SK-N-SH treated with all-trans-retinoic acid at 6 μM for 48 hours (cell line): ENCODE measurements around the gene ST6GALNAC4.

Experiments used
- ATAC-seq: fragments of 200-7000 bp; cut with Tn5 transposase; 3 replicates; pipeline ENCODE4 v1.9.1; 2020; ENCODE audit warnings: mild to moderate bottlenecking, moderate library complexity
- ARNTL ChIP-seq: fragments of 450-650 bp; formaldehyde crosslinking; IDR thresholded peaks from 2 replicates; pipeline ENCODE4 v1.5.0; 2020; ENCODE audit warnings: low read depth, mild to moderate bottlenecking, moderate library complexity, borderline replicate concordance
- BACH2 ChIP-seq: fragments of 250-450 bp; sonication (Bioruptor Pico); IDR thresholded peaks from 2 replicates; pipeline ENCODE4 v1.9.0; 2021; ENCODE audit warnings: mild to moderate bottlenecking, borderline replicate concordance
- CSRNP3 ChIP-seq: fragments of 250-450 bp; sonication (Bioruptor Pico); IDR thresholded peaks from 2 replicates; pipeline ENCODE4 v1.5.1; 2021; ENCODE audit warnings: mild to moderate bottlenecking, moderate library complexity
- ESRRG ChIP-seq: fragments of 250-450 bp; sonication (Bioruptor Pico); IDR thresholded peaks from 2 replicates; pipeline ENCODE4 v1.6.1; 2021; ENCODE audit warnings: mild to moderate bottlenecking
- ISL1 ChIP-seq: fragments of 250-450 bp; sonication (Bioruptor Pico); IDR thresholded peaks from 2 replicates; pipeline ENCODE4 v2.1.2; 2022; ENCODE audit warnings: mild to moderate bottlenecking, moderate library complexity
- OSR1 ChIP-seq: fragments of 250-450 bp; sonication (Bioruptor Pico); IDR thresholded peaks from 2 replicates; pipeline ENCODE4 v1.8.0; 2022; ENCODE audit warnings: moderate library complexity, mild to moderate bottlenecking, inconsistent platforms
- PPARA ChIP-seq: fragments of 250-450 bp; sonication (Bioruptor Pico); IDR thresholded peaks from 2 replicates; pipeline ENCODE4 v1.5.0; 2020; ENCODE audit warnings: mild to moderate bottlenecking, borderline replicate concordance
- RARB ChIP-seq: fragments of 250-450 bp; sonication (Bioruptor Pico); IDR thresholded peaks from 2 replicates; pipeline ENCODE4 v1.8.0; 2021; ENCODE audit warnings: mild to moderate bottlenecking, moderate library complexity
- SNAI2 ChIP-seq: fragments of 250-450 bp; sonication (Bioruptor Pico); IDR thresholded peaks from 2 replicates; pipeline ENCODE4 v1.5.0; 2020; ENCODE audit warnings: mild to moderate bottlenecking, moderate library complexity
- TCF4 ChIP-seq: fragments of 250-450 bp; sonication (Bioruptor Pico); IDR thresholded peaks from 2 replicates; pipeline ENCODE4 v1.8.0; 2021; ENCODE audit warnings: mild to moderate bottlenecking, moderate library complexity, borderline replicate concordance
- TSHZ2 ChIP-seq: fragments of 250-450 bp; sonication (Bioruptor Pico); IDR thresholded peaks from 2 replicates; pipeline ENCODE4 v1.5.0; 2020; ENCODE audit warnings: mild to moderate bottlenecking, moderate library complexity
- ZC3H10 ChIP-seq: fragments of 250-450 bp; sonication (Bioruptor Pico); IDR thresholded peaks from 2 replicates; pipeline ENCODE4 v1.5.1; 2021; ENCODE audit warnings: mild to moderate bottlenecking, moderate library complexity
- ZFP30 ChIP-seq: fragments of 450-650 bp; formaldehyde crosslinking; IDR thresholded peaks from 2 replicates; pipeline ENCODE4 v1.5.0; 2022; ENCODE audit warnings: mild to moderate bottlenecking, moderate library complexity
- ZNF70 ChIP-seq: fragments of 450-650 bp; formaldehyde crosslinking; IDR thresholded peaks from 2 replicates; pipeline ENCODE4 v1.5.0; 2020; ENCODE audit warnings: mild to moderate bottlenecking, moderate library complexity
- ZNF8 ChIP-seq: fragments of 450-650 bp; formaldehyde crosslinking; IDR thresholded peaks from 2 replicates; pipeline ENCODE4 v1.5.0; 2020; ENCODE audit warnings: mild to moderate bottlenecking, moderate library complexity
- TF ChIP-seq, protein P1 (sequence below): fragments of 250-450 bp; sonication (Bioruptor Pico); IDR thresholded peaks from 2 replicates; pipeline ENCODE4 v1.8.0; 2021; ENCODE audit warnings: low read depth, mild to moderate bottlenecking, moderate library complexity, borderline replicate concordance
- TF ChIP-seq, protein P2 (sequence below): fragments of 250-450 bp; sonication (Bioruptor Pico); IDR thresholded peaks from 2 replicates; pipeline ENCODE4 v1.8.0; 2020; ENCODE audit warnings: mild to moderate bottlenecking, moderate library complexity, borderline replicate concordance
- TF ChIP-seq, protein P3 (sequence below): fragments of 250-450 bp; sonication (Bioruptor Pico); IDR thresholded peaks from 2 replicates; pipeline ENCODE4 v1.5.1; 2020; ENCODE audit warnings: low read depth, mild to moderate bottlenecking, moderate library complexity

Gene ST6GALNAC4

GRCh38 chr9:127878652-127879390 is 38.0 kb downstream of the ST6GALNAC4 start:
- TF ChIP-seq ZC3H10 (CRISPR knock-in tag) (no peak), ZFP30 (CRISPR knock-in tag) (no peak), BACH2 (CRISPR knock-in tag) (no peak), PPARA (CRISPR knock-in tag) (no peak)
- no peak for ATAC-seq

- TF ChIP-seq, protein P1, sequence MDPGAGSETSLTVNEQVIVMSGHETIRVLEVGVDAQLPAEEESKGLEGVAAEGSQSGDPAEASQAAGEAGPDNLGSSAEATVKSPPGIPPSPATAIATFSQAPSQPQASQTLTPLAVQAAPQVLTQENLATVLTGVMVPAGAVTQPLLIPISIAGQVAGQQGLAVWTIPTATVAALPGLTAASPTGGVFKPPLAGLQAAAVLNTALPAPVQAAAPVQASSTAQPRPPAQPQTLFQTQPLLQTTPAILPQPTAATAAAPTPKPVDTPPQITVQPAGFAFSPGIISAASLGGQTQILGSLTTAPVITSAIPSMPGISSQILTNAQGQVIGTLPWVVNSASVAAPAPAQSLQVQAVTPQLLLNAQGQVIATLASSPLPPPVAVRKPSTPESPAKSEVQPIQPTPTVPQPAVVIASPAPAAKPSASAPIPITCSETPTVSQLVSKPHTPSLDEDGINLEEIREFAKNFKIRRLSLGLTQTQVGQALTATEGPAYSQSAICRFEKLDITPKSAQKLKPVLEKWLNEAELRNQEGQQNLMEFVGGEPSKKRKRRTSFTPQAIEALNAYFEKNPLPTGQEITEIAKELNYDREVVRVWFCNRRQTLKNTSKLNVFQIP (CRISPR knock-in tag) = no peak
- no peak for TF ChIP-seq TSHZ2 (CRISPR knock-in tag)
- no peak for TF ChIP-seq ZNF8
- TF ChIP-seq ESRRG = no peak
- no peak for TF ChIP-seq ZFP30 (CRISPR knock-in tag)
- TF ChIP-seq RARB (CRISPR knock-in tag) = no peak
- TF ChIP-seq ZC3H10 (CRISPR knock-in tag) = no peak
- TF ChIP-seq ISL1 (CRISPR knock-in tag) = no peak
- no peak for TF ChIP-seq ARNTL
- no peak for TF ChIP-seq OSR1 (CRISPR knock-in tag)
- TF ChIP-seq SNAI2 (CRISPR knock-in tag) = no peak
- TF ChIP-seq ZNF70 (CRISPR knock-in tag) = no peak
- TF ChIP-seq TCF4 (CRISPR knock-in tag) = no peak
- TF ChIP-seq, protein P2, sequence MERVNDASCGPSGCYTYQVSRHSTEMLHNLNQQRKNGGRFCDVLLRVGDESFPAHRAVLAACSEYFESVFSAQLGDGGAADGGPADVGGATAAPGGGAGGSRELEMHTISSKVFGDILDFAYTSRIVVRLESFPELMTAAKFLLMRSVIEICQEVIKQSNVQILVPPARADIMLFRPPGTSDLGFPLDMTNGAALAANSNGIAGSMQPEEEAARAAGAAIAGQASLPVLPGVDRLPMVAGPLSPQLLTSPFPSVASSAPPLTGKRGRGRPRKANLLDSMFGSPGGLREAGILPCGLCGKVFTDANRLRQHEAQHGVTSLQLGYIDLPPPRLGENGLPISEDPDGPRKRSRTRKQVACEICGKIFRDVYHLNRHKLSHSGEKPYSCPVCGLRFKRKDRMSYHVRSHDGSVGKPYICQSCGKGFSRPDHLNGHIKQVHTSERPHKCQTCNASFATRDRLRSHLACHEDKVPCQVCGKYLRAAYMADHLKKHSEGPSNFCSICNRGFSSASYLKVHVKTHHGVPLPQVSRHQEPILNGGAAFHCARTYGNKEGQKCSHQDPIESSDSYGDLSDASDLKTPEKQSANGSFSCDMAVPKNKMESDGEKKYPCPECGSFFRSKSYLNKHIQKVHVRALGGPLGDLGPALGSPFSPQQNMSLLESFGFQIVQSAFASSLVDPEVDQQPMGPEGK (CRISPR knock-in tag) = no peak
- TF ChIP-seq, all 23 proteins: peak for 0
- ATAC-seq = peak; percentile 16
Observed at GRCh38 chr9:127878001-127878651, 38.7 kb downstream of the ST6GALNAC4 start.

DNA sequence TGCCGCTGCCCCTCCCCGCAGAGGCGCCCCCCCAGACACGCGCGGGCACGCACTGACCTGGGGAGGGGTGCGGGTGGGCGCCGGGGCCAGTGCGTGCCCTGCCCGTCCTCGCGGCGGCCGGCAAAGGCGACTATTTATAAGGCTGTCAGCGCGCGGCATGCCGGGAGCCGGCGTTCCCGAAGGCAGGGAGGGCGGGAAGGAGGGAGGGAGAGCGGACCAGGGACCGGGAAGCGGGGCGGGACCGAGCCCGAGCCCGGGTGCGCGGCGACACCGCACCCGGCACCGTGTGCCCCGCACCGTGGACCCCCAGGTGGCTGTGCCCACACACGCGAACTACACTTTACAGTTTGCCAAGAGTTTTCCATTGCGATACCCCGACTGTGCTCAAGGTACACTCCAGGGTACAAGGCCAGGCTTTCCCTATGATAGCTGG is 39.3 kb downstream of the ST6GALNAC4 start, which contains the start of gene AK1:
Gene AK1 (minus strand): TSS at position 110 of the 433 bp plus-strand sequence. CDS start 3,058 bp downstream, outside the sequence.
- ATAC-seq = peak; percentile 88
- no peak for TF ChIP-seq ZNF70 (CRISPR knock-in tag)
- TF ChIP-seq ZFP30 (CRISPR knock-in tag) = no peak
- no peak for TF ChIP-seq BACH2 (CRISPR knock-in tag)

GRCh38 chr9:127876764-127877562 is 39.9 kb downstream of the ST6GALNAC4 start:
- peak; percentile 53 for ATAC-seq

More at GRCh38 chr9:127876764-127877562, 39.9 kb downstream of the ST6GALNAC4 start:
- TF ChIP-seq ZNF8 (no peak), ISL1 (CRISPR knock-in tag) (no peak), CSRNP3 (CRISPR knock-in tag) (no peak), TCF4 (CRISPR knock-in tag) (no peak), RARB (CRISPR knock-in tag) (no peak), ZFP30 (CRISPR knock-in tag) (no peak), TSHZ2 (CRISPR knock-in tag) (no peak), ZNF70 (CRISPR knock-in tag) (no peak), ZC3H10 (CRISPR knock-in tag) (no peak)
- TF ChIP-seq, protein P3, sequence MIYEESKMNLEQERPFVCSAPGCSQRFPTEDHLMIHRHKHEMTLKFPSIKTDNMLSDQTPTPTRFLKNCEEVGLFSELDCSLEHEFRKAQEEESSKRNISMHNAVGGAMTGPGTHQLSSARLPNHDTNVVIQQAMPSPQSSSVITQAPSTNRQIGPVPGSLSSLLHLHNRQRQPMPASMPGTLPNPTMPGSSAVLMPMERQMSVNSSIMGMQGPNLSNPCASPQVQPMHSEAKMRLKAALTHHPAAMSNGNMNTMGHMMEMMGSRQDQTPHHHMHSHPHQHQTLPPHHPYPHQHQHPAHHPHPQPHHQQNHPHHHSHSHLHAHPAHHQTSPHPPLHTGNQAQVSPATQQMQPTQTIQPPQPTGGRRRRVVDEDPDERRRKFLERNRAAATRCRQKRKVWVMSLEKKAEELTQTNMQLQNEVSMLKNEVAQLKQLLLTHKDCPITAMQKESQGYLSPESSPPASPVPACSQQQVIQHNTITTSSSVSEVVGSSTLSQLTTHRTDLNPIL (CRISPR knock-in tag) = no peak
